ENCODE measurements around the gene KLHL24.

KLHL24 gene

DNA sequence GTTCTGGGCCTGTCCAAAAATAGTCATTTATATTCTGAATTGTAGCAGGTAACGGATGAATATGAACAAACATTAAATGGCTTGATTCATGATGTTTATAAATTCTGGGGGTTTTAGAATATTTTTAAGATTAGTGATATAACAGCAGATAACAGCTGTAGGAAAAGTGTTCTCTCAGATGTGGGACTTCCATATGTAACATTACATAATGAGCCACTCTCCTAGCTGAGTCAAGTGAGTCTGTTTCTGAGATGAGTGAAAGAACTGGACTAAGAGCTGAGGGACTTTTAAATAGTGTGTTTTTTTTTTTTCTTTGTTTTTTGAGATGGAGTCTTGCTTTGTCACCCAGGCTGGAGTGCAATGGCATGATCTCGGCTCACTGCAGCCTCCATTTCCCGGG is 76.1 kb downstream of the KLHL24 start:
- no peaks in the 10 kb centered on the region for H3K9me2 ChIP-seq (ENCODE audit: low read depth, low read length)
- H3K36me3 ChIP-seq (ENCODE audit: insufficient read depth, low read length), result peaks cover 50% of the 10 kb centered on the region
- H4K20me1 ChIP-seq (ENCODE audit: insufficient read depth, low read length), result peaks cover 7% of the 10 kb centered on the region; the same call in 1 of the 2 replicates
- no peak overlapping the region for H3K4me3 ChIP-seq (ENCODE audit: low read depth, low read length, poor library complexity, severe bottlenecking)
- H3K9me3 ChIP-seq (ENCODE audit: low read length), result no peaks in the 10 kb centered on the region
- H3K27ac ChIP-seq (ENCODE audit: low read depth, low read length, poor library complexity, severe bottlenecking), result no peak overlapping the region
- H3K79me2 ChIP-seq (ENCODE audit: insufficient read depth, low read length), result peaks cover 95% of the 10 kb centered on the region
- H3K27me3 ChIP-seq (ENCODE audit: insufficient read depth, low read length), result no peaks in the 10 kb centered on the region
- no peak overlapping the region for H3K4me2 ChIP-seq (ENCODE audit: low read length)
- no peak overlapping the region for H2AFZ ChIP-seq (ENCODE audit: low read length)
- no peak for TF ChIP-seq EZH2 (IDR thresholded peaks at IDR 0.05; ENCODE audit: borderline replicate concordance, low read length)
- TF ChIP-seq, protein P1, sequence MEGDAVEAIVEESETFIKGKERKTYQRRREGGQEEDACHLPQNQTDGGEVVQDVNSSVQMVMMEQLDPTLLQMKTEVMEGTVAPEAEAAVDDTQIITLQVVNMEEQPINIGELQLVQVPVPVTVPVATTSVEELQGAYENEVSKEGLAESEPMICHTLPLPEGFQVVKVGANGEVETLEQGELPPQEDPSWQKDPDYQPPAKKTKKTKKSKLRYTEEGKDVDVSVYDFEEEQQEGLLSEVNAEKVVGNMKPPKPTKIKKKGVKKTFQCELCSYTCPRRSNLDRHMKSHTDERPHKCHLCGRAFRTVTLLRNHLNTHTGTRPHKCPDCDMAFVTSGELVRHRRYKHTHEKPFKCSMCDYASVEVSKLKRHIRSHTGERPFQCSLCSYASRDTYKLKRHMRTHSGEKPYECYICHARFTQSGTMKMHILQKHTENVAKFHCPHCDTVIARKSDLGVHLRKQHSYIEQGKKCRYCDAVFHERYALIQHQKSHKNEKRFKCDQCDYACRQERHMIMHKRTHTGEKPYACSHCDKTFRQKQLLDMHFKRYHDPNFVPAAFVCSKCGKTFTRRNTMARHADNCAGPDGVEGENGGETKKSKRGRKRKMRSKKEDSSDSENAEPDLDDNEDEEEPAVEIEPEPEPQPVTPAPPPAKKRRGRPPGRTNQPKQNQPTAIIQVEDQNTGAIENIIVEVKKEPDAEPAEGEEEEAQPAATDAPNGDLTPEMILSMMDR (IDR thresholded peaks at IDR 0.05; ENCODE audit: low read length), result no peak
- H3K9ac ChIP-seq (ENCODE audit: low read length), result no peak overlapping the region
- no peaks in the 10 kb centered on the region for H3F3A ChIP-seq (ENCODE audit: insufficient read depth, low read length)
- H3K4me1 ChIP-seq (ENCODE audit: insufficient read depth, low read length, severe bottlenecking), result no peaks in the 10 kb centered on the region

DNA sequence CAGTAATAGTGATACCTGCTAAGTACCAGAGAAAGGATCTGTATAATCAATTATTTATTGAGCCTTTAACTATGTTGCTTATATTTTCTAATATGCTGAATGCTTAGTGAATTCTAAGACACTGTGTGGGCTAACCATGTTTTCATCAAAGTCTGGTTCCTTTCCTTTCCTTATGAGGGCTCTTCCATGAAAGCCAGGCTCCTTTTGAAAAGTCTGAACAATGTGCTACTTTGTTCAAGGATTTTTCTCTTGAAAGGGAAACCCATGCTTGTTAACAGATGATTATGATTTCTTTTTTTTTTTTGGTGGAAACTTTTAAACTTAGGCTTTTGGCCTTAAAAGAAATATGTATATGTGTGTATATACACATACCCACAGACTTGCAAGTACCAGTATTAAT is 79.2 kb downstream of the KLHL24 start:
- no peaks in the 10 kb centered on the region for H3K4me1 ChIP-seq (ENCODE audit: insufficient read depth, low read length, severe bottlenecking)
- TF ChIP-seq, protein P1 (IDR thresholded peaks at IDR 0.05; ENCODE audit: low read length), result no peak
- no peak for TF ChIP-seq EZH2 (IDR thresholded peaks at IDR 0.05; ENCODE audit: borderline replicate concordance, low read length)
- peaks cover 65% of the 10 kb centered on the region for H3K79me2 ChIP-seq (ENCODE audit: insufficient read depth, low read length)
- H3K36me3 ChIP-seq (ENCODE audit: insufficient read depth, low read length), result peaks cover 77% of the 10 kb centered on the region
- H3K4me2 ChIP-seq (ENCODE audit: low read length), result no peak overlapping the region
- H3K9me2 ChIP-seq (ENCODE audit: low read depth, low read length), result no peaks in the 10 kb centered on the region
- no peak overlapping the region for H3K27ac ChIP-seq (ENCODE audit: low read depth, low read length, poor library complexity, severe bottlenecking)
- no peak overlapping the region for H2AFZ ChIP-seq (ENCODE audit: low read length)
- no peak overlapping the region for H3K9ac ChIP-seq (ENCODE audit: low read length)
- peaks cover 7% of the 10 kb centered on the region; the same call in 1 of the 2 replicates for H4K20me1 ChIP-seq (ENCODE audit: insufficient read depth, low read length)
- no peak overlapping the region for H3K4me3 ChIP-seq (ENCODE audit: low read depth, low read length, poor library complexity, severe bottlenecking)
- no peaks in the 10 kb centered on the region for H3F3A ChIP-seq (ENCODE audit: insufficient read depth, low read length)
- H3K9me3 ChIP-seq (ENCODE audit: low read length), result no peaks in the 10 kb centered on the region
- no peaks in the 10 kb centered on the region for H3K27me3 ChIP-seq (ENCODE audit: insufficient read depth, low read length)

DNA sequence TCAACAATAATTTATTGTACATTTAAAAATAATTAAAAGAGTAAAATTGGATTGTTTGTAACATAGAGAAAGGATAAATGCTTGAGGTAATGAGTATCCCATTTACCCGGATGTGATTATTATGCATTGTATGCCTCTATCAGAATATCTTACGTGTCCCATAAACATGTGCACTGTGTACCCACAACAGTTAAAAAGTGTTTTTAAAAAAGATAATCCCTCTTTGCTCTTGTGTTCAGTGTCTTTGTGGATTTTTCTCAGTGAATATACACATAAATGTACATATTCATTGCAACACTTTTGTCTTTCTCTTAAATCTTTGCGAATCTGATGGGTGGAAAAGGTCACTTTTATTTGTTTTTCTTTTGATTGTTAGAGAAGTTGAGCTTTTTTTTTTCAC is 82.6 kb downstream of the KLHL24 start:
- Histone ChIP-seq H3K4me1 (ENCODE audit: insufficient read depth, low read length, severe bottlenecking) (no peaks in the 10 kb centered on the region), H3K79me2 (ENCODE audit: insufficient read depth, low read length) (peaks cover 32% of the 10 kb centered on the region), H3K9me3 (ENCODE audit: low read length) (no peaks in the 10 kb centered on the region), H3K36me3 (ENCODE audit: insufficient read depth, low read length) (peaks cover 92% of the 10 kb centered on the region), H3K4me3 (ENCODE audit: low read depth, low read length, poor library complexity, severe bottlenecking) (no peak overlapping the region), H3F3A (ENCODE audit: insufficient read depth, low read length) (no peaks in the 10 kb centered on the region), H2AFZ (ENCODE audit: low read length) (no peak overlapping the region), H3K27me3 (ENCODE audit: insufficient read depth, low read length) (no peaks in the 10 kb centered on the region), H3K4me2 (ENCODE audit: low read length) (no peak overlapping the region), H3K9me2 (ENCODE audit: low read depth, low read length) (no peaks in the 10 kb centered on the region), H4K20me1 (ENCODE audit: insufficient read depth, low read length) (peaks cover 4% of the 10 kb centered on the region; the same call in 1 of the 2 replicates), H3K9ac (ENCODE audit: low read length) (no peak overlapping the region), H3K27ac (ENCODE audit: low read depth, low read length, poor library complexity, severe bottlenecking) (no peak overlapping the region)
- TF ChIP-seq, protein P1 (IDR thresholded peaks at IDR 0.05; ENCODE audit: low read length), result no peak
- TF ChIP-seq EZH2 (IDR thresholded peaks at IDR 0.05; ENCODE audit: borderline replicate concordance, low read length), result no peak
